Psoas muscle (tissue), 8 donors: ENCODE results near the gene ZNF497. TPM values are rescaled to one million over a fixed set of nuclear protein-coding genes. Genes with fewer than 3 reads are reported as not detected.

Experiments
- ATAC-seq, 4 donors: fragments of 200-7000 bp; cut with Tn5 transposase; one replicate each; pipeline ENCODE4 v1.9.1; 2020; ENCODE audit warnings: moderate library complexity in 3 of 4, mild to moderate bottlenecking in 2 of 4
- DNase-seq, 2 donors: peaks; one replicate each; pipeline ENCODE4 v3.0.0-alpha.2; 2020
- H3K27ac ChIP-seq: fragments of 200-600 bp; one replicate; pipeline ENCODE4 v1.8.0; 2022
- H3K27me3 ChIP-seq, 3 donors: fragments of 200-600 bp in 1 of 3; one replicate each; pipeline versions ENCODE4 v1.6.1 to v1.8.0; 2013 to 2022; ENCODE audit warnings: low read length in 2 of 3, mild to moderate bottlenecking in 2 of 3, moderate library complexity in 1 of 3; ENCODE audit not compliant: insufficient read depth in 3 of 3
- H3K36me3 ChIP-seq, 2 donors: fragments of 200-600 bp in 1 of 2; one replicate each; pipeline versions ENCODE4 v1.6.1 to v1.8.0; 2013 to 2022; ENCODE audit warnings: low read depth in 1 of 2, mild to moderate bottlenecking in 1 of 2, moderate library complexity in 1 of 2; ENCODE audit not compliant: insufficient read depth in 1 of 2
- H3K4me1 ChIP-seq: fragments of 200-600 bp; one replicate; pipeline ENCODE4 v1.8.0; 2022
- H3K4me3 ChIP-seq: fragments of 200-600 bp; one replicate; pipeline ENCODE4 v1.8.0; 2022; ENCODE audit warnings: mild to moderate bottlenecking
- H3K9me3 ChIP-seq: fragments of 200-600 bp; one replicate; pipeline ENCODE4 v1.8.0; 2022
- CTCF ChIP-seq: fragments of 200-600 bp; IDR thresholded peaks from one replicate; pipeline ENCODE4 v1.8.0; 2022; ENCODE audit warnings: antibody characterized with exemption
- WGBS, 3 donors: extraction: QIAGEN DNeasy Blood & Tissue Kit; methylation state at CpG; one replicate each; pipeline versions ENCODE4 v1.1.6 to v1.1.7; 2013; 5-methylcytosine and 5-hydroxymethylcytosine counted together
- intact Hi-C, 2 donors: fragments of 100-400 bp; cut with DNase I; formaldehyde crosslinking; loops; one replicate each; pipeline versions ENCODE4 v1.11.0 to v1.14.2; 2022
- polyA plus RNA-seq, 3 donors: library from polyadenylated mRNA; stranded (reverse); fragments of 200-250 nt; gene quantifications; one replicate each; pipeline ENCODE4 v1.2.3, GENCODE V29; 2013
- total RNA-seq, 4 donors: library from RNA; stranded (reverse); fragmentation: NEBNext Ultra II Directional in 2 of 4; extraction: Animal tissue kit (Norgen Biotek cat#: 25700) in 2 of 4; gene quantifications; one replicate each; pipeline versions ENCODE4 v1.2.1 to v1.2.4, GENCODE V29; 2021 to 2023
- donor health status: healthy with polysubstance abuse.
- donor health status: DM: no; HTN: no; CAD: no; lungs with moderate emphysema.
- donor health status: Bipolar disorder and iron deficiency.
- donor health status: healthy.
- donor health status: DM: yes; HTN: yes; CAD: no.
- donor health status: DM: no; HTN: no; CAD: no.
- donor health status: DM: no; HTN: no; CAD: no.
- donor health status: DM: yes; HTN: yes; CAD: no.

The ZNF497 gene
- total and polyA plus RNA-seq, 7 donors = 0.08 to 0.43 (median 0.25) TPM

GRCh38 chr19:58388175-58388526, 25.6 kb upstream of the ZNF497 start:
- DNase-seq (no peak), ATAC-seq (no peak)
- TF ChIP-seq CTCF = no peak
- peak overlapping the region; percentile 96 for H3K27ac ChIP-seq
- H3K36me3 ChIP-seq = peaks cover 3 to 47% of the 10 kb centered on the region in 2 donors
- no peaks in the 10 kb centered on the region for H3K9me3 ChIP-seq
- H3K4me3 ChIP-seq = peak overlapping the region; percentile 91
- H3K4me1 ChIP-seq = peaks cover 30% of the 10 kb centered on the region
- WGBS, 3 donors = 79 to 81% (median 80%) methylated on average over 3 of the region's 3 CpGs
- no peaks in the 10 kb centered on the region for H3K27me3 ChIP-seq
- intact Hi-C loops = no loop called here

GRCh38 chr19:58387338-58388174, 25.0 kb upstream of the ZNF497 start:
- H3K4me3 ChIP-seq = peak overlapping the region; percentile 91
- peaks cover 30% of the 10 kb centered on the region for H3K4me1 ChIP-seq
- no peaks in the 10 kb centered on the region for H3K27me3 ChIP-seq
- peaks cover 3 to 41% of the 10 kb centered on the region in 2 donors for H3K36me3 ChIP-seq
- ATAC-seq (peak in 2 of 4 donors; percentile 4 to 22), DNase-seq (no peak)
- 5 to 7% (median 6%) methylated on average over 39 of the region's 39 CpGs for WGBS, 3 donors
- intact Hi-C loops = no loop called here
- no peak for TF ChIP-seq CTCF
- no peaks in the 10 kb centered on the region for H3K9me3 ChIP-seq
- peak overlapping the region; percentile 96 for H3K27ac ChIP-seq

- Histone ChIP-seq H3K27me3 (no peaks in the 10 kb centered on the region), H3K4me3 (peak within 1 kb of the TSS; percentile 91), H3K4me1 (peaks cover 34% of the 10 kb centered on the region), H3K9me3 (no peaks in the 10 kb centered on the region), H3K27ac (peak within 1 kb of the TSS; percentile 96), H3K36me3 (peaks cover 3 to 36% of the 10 kb centered on the region in 2 donors)
- ATAC-seq = peak; percentile 92 to 95 (median 94)
- no peak for TF ChIP-seq CTCF
- DNase-seq = peak; percentile 95 to 98
- 0 to 1% (median 0%) methylated on average over 64 of the region's 64 CpGs for WGBS, 3 donors
- intact Hi-C loops = no loop called here
Observed at GRCh38 chr19:58386576-58387337, 24.2 kb upstream of the ZNF497 start, which contains the start of gene RPS5. Gene RPS5, plus strand, starts transcription at chr19:58387269. Its CDS starts 869 bp downstream, at chr19:58388138.

- no peaks in the 10 kb centered on the region for H3K27me3 ChIP-seq
- peak in 1 of 2 donors; percentile 44 for DNase-seq
- H3K36me3 ChIP-seq = peaks cover 3 to 29% of the 10 kb centered on the region in 2 donors
- no peak for TF ChIP-seq CTCF
- H3K27ac ChIP-seq = peak overlapping the region; percentile 96
- peaks cover 36% of the 10 kb centered on the region for H3K4me1 ChIP-seq
- WGBS, 3 donors = 9 to 11% (median 10%) methylated on average over 33 to 36 of the region's 36 CpGs
- intact Hi-C loops = loop anchor here in 1 of 2 donors (2.0 kb wide), 1 partner anchor 15 kb away; no protein-coding TSS in a partner anchor
- ATAC-seq = peak in 3 of 4 donors; percentile 6 to 31 (median 11)
- H3K4me3 ChIP-seq = peak overlapping the region; percentile 91
- H3K9me3 ChIP-seq = no peaks in the 10 kb centered on the region
Observed at GRCh38 chr19:58385891-58386575, 23.5 kb upstream of the ZNF497 start.
